ENCODE results near the gene ANTXR1. TPM values are rescaled to one million over a fixed set of nuclear protein-coding genes. Genes with fewer than 3 reads are reported as not detected.
A peak's percentile ranks its signal among the peaks of the same experiment; 100 is the strongest.

ANTXR1 gene
- total and polyA plus RNA-seq, 5 donors = 13.8 to 49.4 (median 36.7) TPM

DNA sequence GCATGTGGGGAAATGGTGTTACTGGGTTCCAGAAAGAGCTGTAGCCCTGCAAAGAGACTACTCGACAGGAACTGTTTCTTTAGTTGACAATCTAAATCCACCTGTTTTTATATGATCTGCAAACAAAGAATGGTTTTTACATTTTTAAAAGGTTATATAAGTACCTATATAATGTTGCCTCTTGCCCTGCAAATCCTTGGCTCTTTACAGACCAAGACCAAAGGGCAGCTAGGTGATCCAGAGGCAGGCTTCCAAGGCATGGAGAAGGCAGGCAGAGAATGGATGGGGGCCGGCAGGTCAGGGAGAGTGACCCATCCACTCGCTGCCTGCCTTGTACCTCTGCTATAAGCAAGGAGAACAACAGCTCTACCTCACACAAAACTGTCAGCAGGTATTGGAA is 173.6 kb downstream of the ANTXR1 start:
- H3K4me3 ChIP-seq (ENCODE audit: low read length) = no peak overlapping the region
- intact Hi-C loops (cut with DNase I) = no loop called here
- no peak overlapping the region for H3K27ac ChIP-seq (ENCODE audit: low read length)
- H3K9me3 ChIP-seq (ENCODE audit: control insufficient read depth, low read length) = no peaks in the 10 kb centered on the region
- WGBS = 94% methylated on average over 3 of the region's 3 CpGs
- no peaks in the 10 kb centered on the region for H3K4me1 ChIP-seq (ENCODE audit: control insufficient read depth, insufficient read depth, low read length)
- ATAC-seq (no peak), DNase-seq (no peak)
- H3K27me3 ChIP-seq (ENCODE audit: control insufficient read depth, insufficient read depth) = no peaks in the 10 kb centered on the region

DNA sequence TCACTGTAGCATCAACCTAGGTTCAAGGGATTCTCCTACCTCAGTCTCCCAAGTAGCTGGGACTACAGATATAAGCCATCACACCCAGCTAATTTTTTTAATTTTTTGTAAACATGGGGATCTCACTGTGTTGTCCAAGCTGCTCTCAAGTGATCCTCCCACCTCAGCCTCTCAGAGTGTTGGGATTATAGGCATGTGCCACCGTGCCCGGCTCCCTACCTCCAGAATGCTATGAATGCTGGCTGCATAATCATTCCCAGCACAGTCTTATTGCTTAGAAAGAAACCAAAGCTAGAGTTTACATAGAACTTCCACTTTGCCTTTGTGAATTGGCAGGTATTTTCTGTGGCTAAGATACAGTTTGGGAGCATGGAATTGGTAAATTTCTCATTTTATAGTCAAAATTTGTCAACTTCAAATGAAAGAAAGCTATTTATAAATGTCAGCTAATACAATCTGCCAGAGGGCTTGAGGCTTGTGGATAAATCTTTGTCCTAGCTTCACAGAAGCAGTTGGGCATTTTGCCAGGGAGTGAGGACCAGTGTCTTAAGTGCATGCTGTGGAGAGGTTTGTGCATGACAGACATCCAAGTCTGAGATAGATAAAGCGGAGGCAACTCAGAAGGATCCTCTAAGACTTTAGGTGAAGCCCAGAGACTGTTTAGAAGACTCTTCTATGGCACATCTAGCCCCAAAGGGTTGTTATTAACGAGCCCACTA is 175.4 kb downstream of the ANTXR1 start:
- intact Hi-C loops (cut with DNase I) = no loop called here
- 74% methylated on average over 4 of the region's 4 CpGs for WGBS
- Histone ChIP-seq H3K27me3 (ENCODE audit: control insufficient read depth, insufficient read depth) (no peaks in the 10 kb centered on the region), H3K4me1 (ENCODE audit: control insufficient read depth, insufficient read depth, low read length) (no peaks in the 10 kb centered on the region), H3K27ac (ENCODE audit: low read length) (no peak overlapping the region), H3K9me3 (ENCODE audit: control insufficient read depth, low read length) (no peaks in the 10 kb centered on the region), H3K4me3 (ENCODE audit: low read length) (no peak overlapping the region)
- ATAC-seq (no peak), DNase-seq (no peak)

DNA sequence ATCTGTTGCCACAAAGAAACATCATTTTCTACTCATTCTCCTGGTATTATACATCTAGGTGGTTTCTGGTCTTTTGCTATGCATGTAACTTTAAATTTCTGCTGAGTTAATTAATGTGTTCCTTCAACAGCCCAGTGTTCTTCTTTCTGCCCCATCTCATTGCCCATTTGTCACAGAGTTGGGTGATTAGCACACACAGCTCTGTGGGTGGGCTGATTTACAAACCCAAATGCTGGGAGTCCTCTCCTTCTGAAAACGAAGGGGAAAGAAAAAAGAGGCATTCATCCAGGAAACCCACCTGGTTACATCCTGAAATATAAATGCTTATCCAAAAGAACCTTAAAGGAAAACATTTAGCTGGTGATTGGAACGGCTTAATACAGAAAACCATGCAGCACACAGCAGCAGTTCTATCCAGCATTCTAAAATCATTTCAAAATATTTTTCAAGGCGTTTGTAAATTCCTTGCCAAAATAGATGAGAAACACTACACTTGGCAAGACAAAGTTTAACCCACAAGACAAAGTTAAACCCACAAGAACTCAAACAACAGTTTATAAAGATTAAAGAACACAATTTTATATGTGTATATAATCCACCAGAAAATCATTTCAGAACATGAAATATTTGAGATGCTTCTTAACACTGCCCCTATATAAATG is 177.9 kb downstream of the ANTXR1 start:
- Histone ChIP-seq H3K4me1 (ENCODE audit: control insufficient read depth, insufficient read depth, low read length) (no peaks in the 10 kb centered on the region), H3K4me3 (ENCODE audit: low read length) (no peak overlapping the region), H3K27me3 (ENCODE audit: control insufficient read depth, insufficient read depth) (no peaks in the 10 kb centered on the region), H3K27ac (ENCODE audit: low read length) (peak overlapping the region; percentile 29), H3K9me3 (ENCODE audit: control insufficient read depth, low read length) (no peaks in the 10 kb centered on the region)
- intact Hi-C loops (cut with DNase I) = no loop called here
- WGBS = 30% methylated on average over 3 of the region's 3 CpGs
- ATAC-seq (no peak), DNase-seq (no peak)

DNA sequence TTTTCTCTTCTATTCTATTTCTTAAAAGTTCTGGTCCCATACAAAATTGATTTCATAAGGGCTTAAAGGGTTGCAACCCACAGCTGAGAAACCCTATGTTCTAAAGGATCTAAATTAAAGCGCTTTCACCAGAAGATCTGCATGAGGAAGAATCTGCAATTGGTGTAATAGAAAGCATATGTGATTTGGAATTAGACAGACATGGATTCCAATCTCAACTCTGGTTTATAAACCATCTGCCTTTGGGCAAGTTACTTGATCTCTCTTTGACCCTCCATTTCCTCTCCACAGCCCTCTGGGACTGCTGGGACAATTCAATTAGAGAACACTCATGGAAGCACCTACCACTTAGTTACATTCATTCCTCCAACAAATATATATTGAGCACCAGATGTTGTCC is 178.7 kb downstream of the ANTXR1 start:
- H3K4me3 ChIP-seq (ENCODE audit: low read length) = no peak overlapping the region
- intact Hi-C loops (cut with DNase I) = no loop called here
- ATAC-seq (no peak), DNase-seq (no peak)
- WGBS = 98% methylated on average over 1 of the region's 1 CpG
- H3K9me3 ChIP-seq (ENCODE audit: control insufficient read depth, low read length) = no peaks in the 10 kb centered on the region
- H3K27ac ChIP-seq (ENCODE audit: low read length) = no peak overlapping the region
- H3K4me1 ChIP-seq (ENCODE audit: control insufficient read depth, insufficient read depth, low read length) = no peaks in the 10 kb centered on the region
- no peaks in the 10 kb centered on the region for H3K27me3 ChIP-seq (ENCODE audit: control insufficient read depth, insufficient read depth)

DNA sequence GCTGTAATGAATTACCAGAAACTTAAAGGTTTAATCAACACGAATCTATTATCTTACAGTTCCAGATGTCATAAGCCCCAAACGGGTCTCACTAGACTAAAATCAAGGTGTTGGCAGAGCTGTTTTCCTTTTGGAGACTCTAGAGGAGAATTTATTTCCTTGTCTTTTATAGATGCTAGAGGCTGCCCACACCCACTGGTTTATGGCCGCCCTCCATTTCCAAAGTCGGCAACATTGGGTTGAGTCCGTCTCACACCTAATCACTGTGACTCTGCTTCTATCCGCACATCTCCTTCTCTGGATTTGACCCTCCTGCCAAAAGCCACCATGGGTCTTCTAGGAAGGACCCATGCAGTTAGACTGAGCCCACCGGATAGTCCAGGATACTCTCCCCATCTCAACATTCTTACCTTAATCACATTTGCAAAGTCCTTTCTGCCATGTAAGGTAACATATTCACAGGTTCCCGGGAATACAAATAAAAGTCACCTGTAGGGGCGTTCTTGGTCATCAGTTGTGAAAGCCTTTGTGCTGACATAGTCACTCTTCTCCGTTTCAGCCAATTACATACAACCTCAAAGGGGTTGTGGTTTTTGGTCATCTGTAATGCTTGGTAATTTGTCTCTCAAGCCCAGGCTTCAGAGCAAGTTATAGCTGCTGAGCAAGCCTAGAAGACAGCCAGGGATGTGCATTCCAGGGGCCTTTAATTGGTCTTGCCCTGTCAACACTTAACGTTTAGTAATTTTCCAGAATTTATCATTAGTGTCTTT is 179.4 kb downstream of the ANTXR1 start:
- no peaks in the 10 kb centered on the region for H3K27me3 ChIP-seq (ENCODE audit: control insufficient read depth, insufficient read depth)
- no peaks in the 10 kb centered on the region for H3K9me3 ChIP-seq (ENCODE audit: control insufficient read depth, low read length)
- no peak overlapping the region for H3K27ac ChIP-seq (ENCODE audit: low read length)
- ATAC-seq (no peak), DNase-seq (no peak)
- H3K4me3 ChIP-seq (ENCODE audit: low read length) = no peak overlapping the region
- intact Hi-C loops (cut with DNase I) = no loop called here
- 88% methylated on average over 11 of the region's 11 CpGs for WGBS
- H3K4me1 ChIP-seq (ENCODE audit: control insufficient read depth, insufficient read depth, low read length) = no peaks in the 10 kb centered on the region

DNA sequence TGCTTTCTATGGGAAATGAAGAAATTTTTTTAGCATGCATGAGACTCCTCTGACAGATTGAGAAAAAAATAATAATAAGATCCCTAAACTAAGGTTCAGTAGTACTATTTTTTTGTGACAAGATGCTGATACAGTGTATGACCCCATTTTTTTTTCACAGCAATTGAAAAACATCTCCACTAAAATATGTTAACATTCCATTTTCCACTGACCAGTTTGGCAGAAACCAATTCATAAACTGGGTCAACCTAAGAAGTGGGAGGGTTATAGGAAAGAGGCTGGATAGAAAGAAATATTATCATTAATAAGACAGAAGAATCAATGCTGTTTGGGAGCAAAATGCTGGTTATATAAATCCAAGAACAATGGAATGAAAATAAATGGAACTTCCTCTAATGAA is 182.7 kb downstream of the ANTXR1 start:
- H3K4me3 ChIP-seq (ENCODE audit: low read length) = no peak overlapping the region
- no peak for DNase-seq
- no peak for ATAC-seq
- no peak overlapping the region for H3K27ac ChIP-seq (ENCODE audit: low read length)
- H3K9me3 ChIP-seq (ENCODE audit: control insufficient read depth, low read length) = no peaks in the 10 kb centered on the region
- intact Hi-C loops (cut with DNase I) = no loop called here
- no peaks in the 10 kb centered on the region for H3K27me3 ChIP-seq (ENCODE audit: control insufficient read depth, insufficient read depth)
- H3K4me1 ChIP-seq (ENCODE audit: control insufficient read depth, insufficient read depth, low read length) = peaks cover 6% of the 10 kb centered on the region

DNA sequence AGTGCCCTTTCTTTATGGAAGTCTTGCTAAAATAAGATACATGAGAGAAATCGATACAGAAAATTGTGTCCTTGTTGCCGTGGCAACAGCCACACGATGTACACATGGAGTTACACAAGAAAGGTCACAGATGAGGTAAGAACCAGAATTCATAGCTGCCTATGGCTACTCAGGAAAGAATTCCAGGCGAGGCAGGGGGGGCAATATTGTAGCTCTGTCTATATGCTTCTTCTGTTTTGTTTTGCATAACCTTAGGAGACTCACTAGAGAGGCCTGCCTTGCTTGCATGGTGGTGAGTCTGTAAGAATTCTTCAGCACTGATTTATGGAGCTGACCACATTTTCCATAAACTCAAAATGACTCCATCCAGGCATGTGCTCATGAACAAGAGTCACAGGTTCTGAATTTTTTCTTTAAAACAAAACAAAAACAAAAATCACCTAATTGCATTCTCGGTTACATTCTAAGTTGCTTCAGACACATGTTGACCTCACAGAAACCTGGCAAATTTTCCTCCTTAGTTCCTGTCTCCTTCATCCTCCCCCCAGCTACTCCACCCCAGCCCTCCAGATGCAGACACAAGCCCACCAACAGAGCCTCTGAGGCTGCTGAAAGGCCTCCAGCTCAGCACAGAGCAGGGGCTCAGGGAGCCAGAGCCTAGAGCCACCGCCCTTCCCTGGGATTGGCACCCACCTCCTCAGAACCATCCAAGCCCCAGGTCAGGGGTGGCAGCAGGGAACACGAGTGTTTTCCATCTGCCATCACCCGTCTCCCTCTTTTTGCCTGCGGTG is 183.5 kb downstream of the ANTXR1 start:
- 86% methylated on average over 9 of the region's 9 CpGs for WGBS
- Histone ChIP-seq H3K4me1 (ENCODE audit: control insufficient read depth, insufficient read depth, low read length) (peaks cover 6% of the 10 kb centered on the region), H3K4me3 (ENCODE audit: low read length) (no peak overlapping the region), H3K27ac (ENCODE audit: low read length) (no peak overlapping the region), H3K9me3 (ENCODE audit: control insufficient read depth, low read length) (no peaks in the 10 kb centered on the region), H3K27me3 (ENCODE audit: control insufficient read depth, insufficient read depth) (no peaks in the 10 kb centered on the region)
- ATAC-seq = no peak
- intact Hi-C loops (cut with DNase I) = no loop called here
- no peak for DNase-seq

DNA sequence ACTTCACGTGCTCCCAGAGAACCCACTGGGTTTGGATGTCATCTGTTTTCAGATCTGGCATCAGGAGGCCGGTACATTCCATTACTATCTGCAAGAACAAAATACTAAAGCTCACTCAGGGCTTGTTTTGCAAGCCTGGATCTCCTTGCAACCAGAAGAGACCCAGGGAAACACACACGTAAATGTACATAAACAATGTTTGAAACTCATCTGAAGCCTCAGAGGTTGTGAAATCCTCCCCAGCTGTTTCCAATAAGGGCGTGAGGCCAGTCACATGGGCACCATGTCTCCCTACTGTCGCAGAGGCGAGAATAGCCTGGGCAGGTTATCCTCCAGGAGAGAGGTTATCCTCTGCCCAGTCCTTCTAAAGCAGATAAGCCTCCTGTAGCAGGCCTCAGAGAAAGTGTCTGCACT is 187.1 kb downstream of the ANTXR1 start:
- no peak for DNase-seq
- 60% methylated on average over 6 of the region's 6 CpGs for WGBS
- intact Hi-C loops (cut with DNase I) = no loop called here
- no peaks in the 10 kb centered on the region for H3K9me3 ChIP-seq (ENCODE audit: control insufficient read depth, low read length)
- H3K27ac ChIP-seq (ENCODE audit: low read length) = peak overlapping the region; percentile 13
- peaks cover 6% of the 10 kb centered on the region for H3K4me1 ChIP-seq (ENCODE audit: control insufficient read depth, insufficient read depth, low read length)
- H3K27me3 ChIP-seq (ENCODE audit: control insufficient read depth, insufficient read depth) = no peaks in the 10 kb centered on the region
- peak in 1 of 2 donors; percentile 39 for ATAC-seq
- no peak overlapping the region for H3K4me3 ChIP-seq (ENCODE audit: low read length)

DNA sequence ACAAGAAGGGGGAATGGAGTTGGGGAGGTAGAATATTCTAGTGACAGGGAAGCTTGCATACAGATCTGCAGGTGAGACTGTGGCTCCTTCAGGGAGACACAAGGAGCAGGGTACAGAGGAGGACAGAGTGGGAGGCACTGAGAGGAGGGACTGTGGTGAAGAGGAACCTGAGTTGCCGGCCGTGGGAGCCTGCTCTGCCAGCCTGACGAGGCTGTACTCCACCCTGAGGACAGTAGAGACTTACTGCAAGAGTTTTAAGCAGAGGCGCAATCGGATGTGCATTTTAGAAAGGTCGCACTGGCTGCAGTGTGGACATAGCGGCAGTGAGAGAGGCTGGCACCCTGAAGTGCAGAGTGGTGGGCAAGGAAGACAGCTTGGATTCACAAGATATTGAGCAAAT is 188.3 kb downstream of the ANTXR1 start:
- DNase-seq = no peak
- WGBS = 90% methylated on average over 7 of the region's 7 CpGs
- no peaks in the 10 kb centered on the region for H3K27me3 ChIP-seq (ENCODE audit: control insufficient read depth, insufficient read depth)
- H3K9me3 ChIP-seq (ENCODE audit: control insufficient read depth, low read length) = no peaks in the 10 kb centered on the region
- no peak overlapping the region for H3K4me3 ChIP-seq (ENCODE audit: low read length)
- no peak for ATAC-seq
- H3K4me1 ChIP-seq (ENCODE audit: control insufficient read depth, insufficient read depth, low read length) = peaks cover 6% of the 10 kb centered on the region
- H3K27ac ChIP-seq (ENCODE audit: low read length) = no peak overlapping the region
- intact Hi-C loops (cut with DNase I) = no loop called here

DNA sequence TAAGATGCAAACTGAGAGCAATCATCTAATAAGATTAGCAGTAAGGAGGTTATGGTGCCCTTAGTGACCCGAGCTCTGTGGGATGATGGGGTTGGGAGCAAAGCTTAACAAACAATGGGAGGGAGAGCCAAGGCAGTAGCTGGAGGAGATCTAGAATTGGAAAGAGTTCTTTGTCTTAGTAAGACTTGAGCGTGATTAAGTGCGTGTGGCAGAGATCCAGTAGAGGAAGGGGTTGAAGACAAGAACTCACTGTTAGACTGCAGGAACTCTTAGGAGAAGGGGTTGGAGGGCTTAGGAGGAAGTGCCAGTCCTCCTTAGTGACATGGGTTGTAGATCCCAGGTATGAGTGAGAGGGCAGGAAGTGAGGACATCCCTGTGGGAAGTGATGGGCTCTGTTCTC is 189.3 kb downstream of the ANTXR1 start:
- no peak overlapping the region for H3K4me3 ChIP-seq (ENCODE audit: low read length)
- 57% methylated on average over 3 of the region's 3 CpGs for WGBS
- peak; percentile 21 to 54 for ATAC-seq
- intact Hi-C loops (cut with DNase I) = no loop called here
- DNase-seq = no peak
- peaks cover 6% of the 10 kb centered on the region for H3K4me1 ChIP-seq (ENCODE audit: control insufficient read depth, insufficient read depth, low read length)
- no peaks in the 10 kb centered on the region for H3K27me3 ChIP-seq (ENCODE audit: control insufficient read depth, insufficient read depth)
- H3K9me3 ChIP-seq (ENCODE audit: control insufficient read depth, low read length) = no peaks in the 10 kb centered on the region
- no peak overlapping the region for H3K27ac ChIP-seq (ENCODE audit: low read length)
